ENCODE data around the gene FXYD6.

DNA sequence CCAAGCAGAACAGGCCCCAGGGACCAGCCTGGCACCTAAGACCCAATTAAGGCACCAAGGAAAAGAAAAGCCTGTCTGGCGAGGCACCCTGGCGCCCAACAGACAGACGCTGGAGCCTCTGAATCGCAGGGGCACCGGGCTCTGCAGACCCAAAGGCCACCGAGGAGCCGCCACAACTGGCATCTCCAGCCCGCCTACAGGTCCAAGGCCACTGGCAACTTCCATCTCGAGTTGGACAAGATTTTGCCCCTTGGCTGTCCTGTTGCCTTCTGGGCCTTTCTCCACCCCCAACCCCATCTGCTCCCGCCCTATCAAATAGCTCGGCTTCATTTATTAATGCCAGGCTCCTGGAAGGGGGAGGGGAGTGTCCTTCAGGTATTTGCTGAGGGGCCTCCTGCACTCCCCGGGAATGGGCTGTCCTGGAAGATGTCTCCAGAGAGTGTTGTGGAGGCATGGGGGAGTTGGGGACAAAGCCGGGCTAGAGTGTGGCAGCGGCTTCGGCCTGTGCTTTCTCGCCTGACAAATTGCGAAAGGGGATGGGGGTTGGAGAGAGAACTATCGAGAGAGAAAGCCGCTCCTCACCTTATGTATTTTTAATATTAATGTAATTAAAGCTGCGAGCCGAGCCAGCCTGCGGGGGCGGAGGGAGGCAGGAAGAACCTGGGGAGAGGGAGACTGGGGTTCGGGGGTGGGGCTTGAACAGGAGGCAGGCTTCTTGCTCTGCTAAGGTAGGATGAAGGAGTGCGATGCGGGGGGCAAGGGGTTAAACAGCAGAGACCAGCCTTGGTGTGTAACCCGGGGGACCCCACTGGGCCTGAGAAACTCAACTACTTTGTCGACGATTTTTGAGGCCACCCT, 81.5 kb downstream of the FXYD6 start:
- TF ChIP-seq, protein P1, sequence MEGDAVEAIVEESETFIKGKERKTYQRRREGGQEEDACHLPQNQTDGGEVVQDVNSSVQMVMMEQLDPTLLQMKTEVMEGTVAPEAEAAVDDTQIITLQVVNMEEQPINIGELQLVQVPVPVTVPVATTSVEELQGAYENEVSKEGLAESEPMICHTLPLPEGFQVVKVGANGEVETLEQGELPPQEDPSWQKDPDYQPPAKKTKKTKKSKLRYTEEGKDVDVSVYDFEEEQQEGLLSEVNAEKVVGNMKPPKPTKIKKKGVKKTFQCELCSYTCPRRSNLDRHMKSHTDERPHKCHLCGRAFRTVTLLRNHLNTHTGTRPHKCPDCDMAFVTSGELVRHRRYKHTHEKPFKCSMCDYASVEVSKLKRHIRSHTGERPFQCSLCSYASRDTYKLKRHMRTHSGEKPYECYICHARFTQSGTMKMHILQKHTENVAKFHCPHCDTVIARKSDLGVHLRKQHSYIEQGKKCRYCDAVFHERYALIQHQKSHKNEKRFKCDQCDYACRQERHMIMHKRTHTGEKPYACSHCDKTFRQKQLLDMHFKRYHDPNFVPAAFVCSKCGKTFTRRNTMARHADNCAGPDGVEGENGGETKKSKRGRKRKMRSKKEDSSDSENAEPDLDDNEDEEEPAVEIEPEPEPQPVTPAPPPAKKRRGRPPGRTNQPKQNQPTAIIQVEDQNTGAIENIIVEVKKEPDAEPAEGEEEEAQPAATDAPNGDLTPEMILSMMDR (IDR thresholded peaks at IDR 0.05; ENCODE audit: control extremely low read depth in 1 of 3, insufficient read depth in 1 of 3, low read depth in 1 of 3, low read length in 3 of 3) = no peak
- TF ChIP-seq EZH2 (IDR thresholded peaks at IDR 0.05; ENCODE audit: low read depth, low read length, severe bottlenecking) = no peak
- TF ChIP-seq POLR2A (IDR thresholded peaks at IDR 0.05; ENCODE audit: control extremely low read depth in 1 of 2, low read depth in 2 of 2, low read length in 2 of 2) = no peak
- TF ChIP-seq TAF1 (IDR thresholded peaks at IDR 0.05; ENCODE audit: low read depth, low read length) = no peak
- TF ChIP-seq FOSL1 (IDR thresholded peaks at IDR 0.05; ENCODE audit: insufficient read depth, low read depth, low read length) = no peak
- no peak for TF ChIP-seq HDAC2 (IDR thresholded peaks at IDR 0.05; ENCODE audit: borderline replicate concordance in 1 of 2, low read depth in 2 of 2, low read length in 2 of 2)
- TF ChIP-seq BRCA1 (IDR thresholded peaks at IDR 0.05; ENCODE audit: low read depth, low read length) = no peak
- TF ChIP-seq, protein P2, sequence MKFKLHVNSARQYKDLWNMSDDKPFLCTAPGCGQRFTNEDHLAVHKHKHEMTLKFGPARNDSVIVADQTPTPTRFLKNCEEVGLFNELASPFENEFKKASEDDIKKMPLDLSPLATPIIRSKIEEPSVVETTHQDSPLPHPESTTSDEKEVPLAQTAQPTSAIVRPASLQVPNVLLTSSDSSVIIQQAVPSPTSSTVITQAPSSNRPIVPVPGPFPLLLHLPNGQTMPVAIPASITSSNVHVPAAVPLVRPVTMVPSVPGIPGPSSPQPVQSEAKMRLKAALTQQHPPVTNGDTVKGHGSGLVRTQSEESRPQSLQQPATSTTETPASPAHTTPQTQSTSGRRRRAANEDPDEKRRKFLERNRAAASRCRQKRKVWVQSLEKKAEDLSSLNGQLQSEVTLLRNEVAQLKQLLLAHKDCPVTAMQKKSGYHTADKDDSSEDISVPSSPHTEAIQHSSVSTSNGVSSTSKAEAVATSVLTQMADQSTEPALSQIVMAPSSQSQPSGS (IDR thresholded peaks at IDR 0.05; ENCODE audit: low read length) = no peak
- no peak for TF ChIP-seq POLR2AphosphoS5 (IDR thresholded peaks at IDR 0.05; ENCODE audit: low read depth, low read length)
- TF ChIP-seq SP1 (IDR thresholded peaks at IDR 0.05; ENCODE audit: low read depth, low read length) = no peak
- TF ChIP-seq CHD2 (IDR thresholded peaks at IDR 0.05; ENCODE audit: low read length) = no peak
- no peak; the same call in 1 of the 2 replicates for TF ChIP-seq EGR1 (IDR thresholded peaks at IDR 0.05; ENCODE audit: borderline replicate concordance, low read depth, low read length)
- TF ChIP-seq ASH2L (IDR thresholded peaks at IDR 0.05; ENCODE audit: low read length) = peak; percentile 8
